Subcutaneous adipose tissue (tissue), 4 donors: ENCODE results near the gene AUTS2. TPM values are rescaled to one million over a fixed set of nuclear protein-coding genes. Genes with fewer than 3 reads are reported as not detected.

Experiments used
- total RNA-seq, 4 donors: library from RNA; depleted of rRNA; stranded (reverse); fragments of >200 nt; gene quantifications; one replicate each; pipeline ENCODE4 v1.1.0, GENCODE V29; 2016
- TF ChIP-seq, protein P1 (sequence below): fragments of 450-650 bp; IDR thresholded peaks from one replicate; pipeline ENCODE4 v1.5.1; 2016; ENCODE audit warnings: low read depth, mild to moderate bottlenecking, control low read depth, antibody characterized with exemption, moderate library complexity

Gene AUTS2
- total RNA-seq, 4 donors from 2014 or later = 22.4 to 46.9 (median 27.4) TPM

DNA sequence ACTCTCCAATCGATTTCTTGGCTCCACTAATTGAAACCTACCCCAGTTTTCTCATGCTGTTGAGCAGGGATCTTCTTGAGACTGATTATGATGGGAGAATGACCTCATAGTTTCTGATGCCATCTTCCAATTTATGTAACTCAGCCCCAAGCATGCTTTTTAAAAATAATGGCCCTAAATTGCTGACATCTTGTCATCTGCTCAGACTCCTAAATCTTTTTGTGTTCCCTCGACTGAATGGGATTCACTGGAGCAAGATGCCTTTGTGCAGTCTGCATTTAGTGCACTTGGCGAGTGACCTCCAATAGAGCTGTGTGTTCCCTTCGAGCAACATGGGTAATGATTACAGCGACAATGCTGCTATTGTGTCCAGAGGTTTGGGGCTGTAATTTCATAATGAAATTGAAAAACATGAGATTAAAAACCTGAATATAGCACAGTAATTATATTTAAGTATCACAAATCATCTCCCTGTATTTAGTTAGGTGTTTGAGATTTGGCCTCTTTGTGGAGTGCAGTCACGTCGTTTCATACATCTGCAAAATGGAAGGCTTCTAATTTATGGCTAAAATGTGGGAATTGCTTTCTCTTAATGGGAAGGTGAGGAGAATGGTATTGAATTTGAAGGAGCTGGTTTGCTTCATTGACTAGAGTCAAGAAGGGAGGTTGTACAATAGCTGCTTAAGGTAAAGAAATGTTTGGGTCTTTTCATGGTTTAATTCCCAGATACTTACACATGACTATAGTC is 192.9 kb downstream of the AUTS2 start:
- TF ChIP-seq, protein P1, sequence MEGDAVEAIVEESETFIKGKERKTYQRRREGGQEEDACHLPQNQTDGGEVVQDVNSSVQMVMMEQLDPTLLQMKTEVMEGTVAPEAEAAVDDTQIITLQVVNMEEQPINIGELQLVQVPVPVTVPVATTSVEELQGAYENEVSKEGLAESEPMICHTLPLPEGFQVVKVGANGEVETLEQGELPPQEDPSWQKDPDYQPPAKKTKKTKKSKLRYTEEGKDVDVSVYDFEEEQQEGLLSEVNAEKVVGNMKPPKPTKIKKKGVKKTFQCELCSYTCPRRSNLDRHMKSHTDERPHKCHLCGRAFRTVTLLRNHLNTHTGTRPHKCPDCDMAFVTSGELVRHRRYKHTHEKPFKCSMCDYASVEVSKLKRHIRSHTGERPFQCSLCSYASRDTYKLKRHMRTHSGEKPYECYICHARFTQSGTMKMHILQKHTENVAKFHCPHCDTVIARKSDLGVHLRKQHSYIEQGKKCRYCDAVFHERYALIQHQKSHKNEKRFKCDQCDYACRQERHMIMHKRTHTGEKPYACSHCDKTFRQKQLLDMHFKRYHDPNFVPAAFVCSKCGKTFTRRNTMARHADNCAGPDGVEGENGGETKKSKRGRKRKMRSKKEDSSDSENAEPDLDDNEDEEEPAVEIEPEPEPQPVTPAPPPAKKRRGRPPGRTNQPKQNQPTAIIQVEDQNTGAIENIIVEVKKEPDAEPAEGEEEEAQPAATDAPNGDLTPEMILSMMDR = no peak

DNA sequence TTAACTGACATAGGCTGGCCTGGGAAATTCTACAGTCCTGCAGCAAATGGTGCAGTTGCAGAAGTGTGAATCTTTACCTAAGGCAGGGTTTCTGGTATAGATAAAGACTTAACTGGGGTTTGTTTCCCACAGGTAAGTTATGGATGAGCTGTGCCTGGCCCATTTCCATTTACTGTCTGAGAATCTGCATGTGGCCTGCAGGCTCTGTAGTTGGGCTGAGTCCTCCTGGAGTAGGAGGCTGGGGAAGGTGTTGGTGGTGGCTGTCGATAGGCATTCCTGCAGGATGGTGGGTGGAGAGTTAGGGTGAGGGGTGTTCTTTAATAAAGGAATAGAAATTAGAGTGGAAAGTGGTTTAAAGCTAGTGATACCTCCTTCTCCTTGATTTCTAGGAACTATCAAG is 193.5 kb downstream of the AUTS2 start:
- TF ChIP-seq, protein P1 = no peak

DNA sequence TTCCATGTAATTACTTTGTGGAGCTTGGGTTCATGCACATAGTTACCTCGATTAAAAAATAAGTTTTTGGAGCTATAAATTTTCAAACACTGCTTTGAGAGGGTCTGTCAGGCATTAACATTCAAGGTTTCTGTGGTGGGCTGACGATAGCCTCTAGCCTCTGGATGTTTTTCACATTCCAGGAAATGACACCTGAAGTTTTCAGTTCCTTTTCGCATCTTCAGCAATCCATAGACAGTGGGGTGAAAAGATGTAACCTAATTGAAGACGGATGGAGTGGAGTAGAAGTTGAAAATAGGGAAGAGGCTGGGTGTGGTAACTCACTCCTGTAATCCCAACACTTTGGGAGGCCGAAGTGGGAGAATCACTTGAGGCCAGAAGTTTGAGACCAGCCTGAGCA is 197.7 kb downstream of the AUTS2 start:
- TF ChIP-seq, protein P1 = no peak

- TF ChIP-seq, protein P1 = no peak
Measured at GRCh38 chr7:69796416-69796815, 198.1 kb downstream of the AUTS2 start.

DNA sequence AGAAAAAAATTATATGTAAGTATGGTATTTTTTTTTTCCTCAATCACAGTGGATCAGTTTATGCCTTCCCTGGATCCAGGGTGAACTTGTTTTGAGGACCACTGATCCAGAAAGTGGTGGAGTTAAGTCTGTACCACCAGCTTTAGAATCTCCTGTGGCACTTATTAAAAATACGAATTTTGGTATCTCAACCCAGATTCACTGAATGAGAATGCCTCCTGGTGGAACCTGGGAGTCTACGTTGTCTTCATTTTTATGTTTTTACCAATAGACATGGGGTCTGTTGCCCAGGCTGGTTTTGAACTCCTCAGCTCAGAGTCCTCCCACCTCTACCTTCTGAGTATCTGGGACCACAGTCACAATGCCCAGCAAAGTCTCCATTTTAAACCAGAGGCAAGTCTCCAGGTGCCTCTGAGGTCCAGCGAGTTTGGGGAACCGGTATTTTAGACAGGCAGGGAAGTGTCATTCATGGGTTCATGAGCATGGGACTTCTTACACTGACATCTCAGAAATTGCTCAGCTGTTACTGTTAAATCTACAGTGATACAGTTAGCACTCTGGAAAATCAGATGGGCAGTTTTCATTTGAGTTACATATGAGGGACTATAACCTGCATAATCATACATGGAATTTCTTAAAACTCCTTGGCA is 200.9 kb downstream of the AUTS2 start:
- TF ChIP-seq, protein P1 = no peak

GRCh38 chr7:69799990-69800389 is 201.7 kb downstream of the AUTS2 start:
- TF ChIP-seq, protein P1 = no peak

GRCh38 chr7:69800495-69800894 is 202.2 kb downstream of the AUTS2 start:
- TF ChIP-seq, protein P1 = no peak
